Dendritic cell treated with granulocyte-macrophage colony-stimulating factor and Interleukin-4, amounts not matched to agents 40 ng/mL and 50 ng/mL, for 4 days (primary cell): ENCODE measurements around the gene CCSER2.

ENCODE experiments used
- H3K27ac Mint-ChIP-seq: one replicate; pipeline ENCODE4 v1.8.0; 2022; ENCODE audit warnings: mild to moderate bottlenecking, mixed read lengths
- H3K27me3 Mint-ChIP-seq: one replicate; pipeline ENCODE4 v1.8.0; 2022; ENCODE audit warnings: mild to moderate bottlenecking, mixed read lengths
- H3K36me3 Mint-ChIP-seq: one replicate; pipeline ENCODE4 v1.8.0; 2022; ENCODE audit warnings: low read depth, mixed read lengths
- H3K4me1 Mint-ChIP-seq: one replicate; pipeline ENCODE4 v1.8.0; 2022; ENCODE audit warnings: low read depth, mixed read lengths
- H3K4me3 Mint-ChIP-seq: one replicate; pipeline ENCODE4 v1.8.0; 2022; ENCODE audit warnings: mild to moderate bottlenecking, moderate library complexity, mixed read lengths
- H3K9me3 Mint-ChIP-seq: one replicate; pipeline ENCODE4 v1.8.0; 2022; ENCODE audit warnings: mixed read lengths
- intact Hi-C: fragments of 100-400 bp; cut with micrococcal nuclease; formaldehyde crosslinking; loops from one replicate; pipeline ENCODE4 v1.15.0; 2022

Gene CCSER2

GRCh38 chr10:84331091-84331490, 2.7 kb downstream of the CCSER2 start:
- Mint-ChIP-seq H3K9me3 (no peaks in the 10 kb centered on the region), H3K27me3 (no peaks in the 10 kb centered on the region), H3K27ac (no peak overlapping the region), H3K4me3 (no peak overlapping the region), H3K4me1 (peaks cover 45% of the 10 kb centered on the region), H3K36me3 (no peaks in the 10 kb centered on the region)
- intact Hi-C loops: loop anchor here (5.0 to 10.0 kb wide), 2 partner anchors 64 to 196 kb away; partner anchors contain the start of gene GHITM

- H3K36me3 Mint-ChIP-seq: no peaks in the 10 kb centered on the region
- no peaks in the 10 kb centered on the region for H3K9me3 Mint-ChIP-seq
- no peak overlapping the region for H3K4me3 Mint-ChIP-seq
- no peak overlapping the region for H3K27ac Mint-ChIP-seq
- intact Hi-C loops: loop anchor here (5.0 to 10.0 kb wide), 2 partner anchors 67 to 199 kb away; partner anchors contain the start of gene GHITM
- H3K4me1 Mint-ChIP-seq: peaks cover 39% of the 10 kb centered on the region
- no peaks in the 10 kb centered on the region for H3K27me3 Mint-ChIP-seq
These were observed 5.6 kb downstream of the CCSER2 start for GRCh38 chr10:84333864-84334451.

GRCh38 chr10:84334811-84335210, 6.4 kb downstream of the CCSER2 start:
- intact Hi-C loops: loop anchor here (5.0 to 10.0 kb wide), 2 partner anchors 68 to 200 kb away; partner anchors contain the start of gene GHITM

DNA sequence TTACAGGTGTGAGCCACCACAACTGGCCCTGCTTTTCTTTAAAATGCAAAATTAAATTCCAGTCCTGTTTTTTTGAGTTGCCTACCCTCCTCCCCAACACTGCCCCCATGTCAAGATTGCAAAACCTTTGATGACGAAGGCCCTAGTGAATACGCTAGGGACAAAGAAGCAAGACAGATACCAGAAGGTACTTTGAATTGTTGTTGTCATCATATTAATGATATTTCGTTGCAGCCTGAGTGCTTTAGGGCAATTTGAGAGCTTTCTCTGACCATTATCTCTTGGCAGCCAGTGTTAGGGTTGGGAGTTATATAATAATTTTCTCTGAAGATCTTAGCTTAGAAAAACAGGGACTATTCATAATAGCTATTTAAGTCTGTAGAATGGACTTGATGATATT, 7.1 kb downstream of the CCSER2 start:
- H3K27ac Mint-ChIP-seq: no peak overlapping the region
- intact Hi-C loops: loop anchor here (10.0 kb wide), 1 partner anchor 201 kb away; the partner anchor contains the start of gene GHITM
- no peak overlapping the region for H3K4me3 Mint-ChIP-seq
- H3K9me3 Mint-ChIP-seq: no peaks in the 10 kb centered on the region
- no peaks in the 10 kb centered on the region for H3K36me3 Mint-ChIP-seq
- no peaks in the 10 kb centered on the region for H3K27me3 Mint-ChIP-seq
- H3K4me1 Mint-ChIP-seq: peaks cover 26% of the 10 kb centered on the region

More at GRCh38 chr10:84334811-84335210, 6.4 kb downstream of the CCSER2 start:
- H3K27me3 Mint-ChIP-seq: no peaks in the 10 kb centered on the region
- H3K36me3 Mint-ChIP-seq: no peaks in the 10 kb centered on the region
- no peak overlapping the region for H3K4me3 Mint-ChIP-seq
- peak overlapping the region; percentile 18 for H3K27ac Mint-ChIP-seq
- H3K9me3 Mint-ChIP-seq: no peaks in the 10 kb centered on the region
- peaks cover 31% of the 10 kb centered on the region for H3K4me1 Mint-ChIP-seq

DNA sequence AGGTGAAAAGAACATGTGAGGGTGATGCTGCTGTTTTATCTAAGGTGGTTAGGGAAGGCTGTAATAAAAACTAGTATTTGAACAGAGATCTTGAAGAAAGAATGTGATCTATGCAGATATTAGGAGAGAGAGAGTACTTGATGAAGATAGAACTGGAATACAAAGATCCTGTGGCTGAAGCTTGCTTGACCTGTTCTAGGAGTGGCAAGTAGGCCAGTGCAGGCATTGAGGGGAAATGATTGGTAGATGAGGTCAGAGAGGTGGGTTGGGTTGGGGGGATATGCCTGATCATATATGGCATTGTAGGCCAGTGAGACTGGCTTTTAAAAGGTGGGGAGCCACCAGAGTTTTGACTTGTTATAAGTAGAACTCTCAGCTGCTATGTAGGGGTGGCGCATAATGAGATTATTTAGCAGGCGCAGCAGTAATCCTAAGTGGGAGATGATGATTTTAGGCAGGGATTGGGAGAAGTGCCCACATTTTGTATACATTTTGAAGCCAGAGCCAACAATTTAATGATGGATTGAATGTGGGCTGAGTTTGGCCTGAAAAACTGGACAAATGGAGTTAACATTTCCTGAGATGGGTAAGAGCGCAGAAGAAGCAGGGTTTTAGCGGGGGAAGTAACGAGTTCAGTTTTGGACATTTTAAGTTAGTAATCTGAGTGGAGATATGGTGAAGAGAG, 8.2 kb downstream of the CCSER2 start:
- Mint-ChIP-seq H3K9me3 (no peaks in the 10 kb centered on the region), H3K4me3 (no peak overlapping the region), H3K27me3 (no peaks in the 10 kb centered on the region), H3K4me1 (peaks cover 28% of the 10 kb centered on the region), H3K27ac (no peak overlapping the region), H3K36me3 (no peaks in the 10 kb centered on the region)
- intact Hi-C loops: loop anchor here (10.0 kb wide), 1 partner anchor 202 kb away; the partner anchor contains the start of gene GHITM

DNA sequence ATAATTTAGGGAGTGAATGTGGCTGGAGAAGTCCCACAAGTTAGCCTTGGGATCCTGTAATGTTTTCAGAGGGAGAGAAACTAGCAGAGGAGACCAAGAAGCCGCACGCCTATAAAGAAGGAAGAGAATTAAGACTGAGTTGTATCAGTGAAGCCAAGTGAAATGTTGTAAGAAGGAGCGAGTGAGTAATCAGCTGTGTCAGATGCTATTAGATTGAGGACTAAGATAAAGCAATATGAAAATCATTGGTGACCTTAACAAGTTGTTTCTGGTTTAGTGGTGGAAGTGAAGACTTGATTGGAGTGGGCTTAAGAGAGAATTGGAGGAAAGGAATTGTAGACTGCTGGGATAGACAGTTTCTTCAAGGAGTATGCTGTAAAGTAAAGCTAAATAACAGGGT, 8.8 kb downstream of the CCSER2 start:
- H3K4me3 Mint-ChIP-seq: no peak overlapping the region
- peaks cover 34% of the 10 kb centered on the region for H3K4me1 Mint-ChIP-seq
- H3K36me3 Mint-ChIP-seq: peaks cover under 1% of the 10 kb centered on the region
- intact Hi-C loops: loop anchor here (10.0 kb wide), 1 partner anchor 202 kb away; the partner anchor contains the start of gene GHITM
- no peaks in the 10 kb centered on the region for H3K27me3 Mint-ChIP-seq
- H3K9me3 Mint-ChIP-seq: no peaks in the 10 kb centered on the region
- H3K27ac Mint-ChIP-seq: no peak overlapping the region

- no peaks in the 10 kb centered on the region for H3K27me3 Mint-ChIP-seq
- no peak overlapping the region for H3K27ac Mint-ChIP-seq
- H3K4me1 Mint-ChIP-seq: peaks cover 42% of the 10 kb centered on the region
- no peaks in the 10 kb centered on the region for H3K9me3 Mint-ChIP-seq
- H3K4me3 Mint-ChIP-seq: no peak overlapping the region
- intact Hi-C loops: loop anchor here (10.0 kb wide), 1 partner anchor 204 kb away; the partner anchor contains the start of gene GHITM
- H3K36me3 Mint-ChIP-seq: peaks cover 9% of the 10 kb centered on the region
These were observed 10.6 kb downstream of the CCSER2 start for GRCh38 chr10:84339025-84339424.

GRCh38 chr10:84340187-84340586, 11.8 kb downstream of the CCSER2 start:
- Mint-ChIP-seq H3K9me3 (no peaks in the 10 kb centered on the region), H3K27me3 (no peaks in the 10 kb centered on the region), H3K4me3 (no peak overlapping the region), H3K36me3 (peaks cover 16% of the 10 kb centered on the region), H3K4me1 (peaks cover 43% of the 10 kb centered on the region), H3K27ac (no peak overlapping the region)
- intact Hi-C loops: no loop called here

DNA sequence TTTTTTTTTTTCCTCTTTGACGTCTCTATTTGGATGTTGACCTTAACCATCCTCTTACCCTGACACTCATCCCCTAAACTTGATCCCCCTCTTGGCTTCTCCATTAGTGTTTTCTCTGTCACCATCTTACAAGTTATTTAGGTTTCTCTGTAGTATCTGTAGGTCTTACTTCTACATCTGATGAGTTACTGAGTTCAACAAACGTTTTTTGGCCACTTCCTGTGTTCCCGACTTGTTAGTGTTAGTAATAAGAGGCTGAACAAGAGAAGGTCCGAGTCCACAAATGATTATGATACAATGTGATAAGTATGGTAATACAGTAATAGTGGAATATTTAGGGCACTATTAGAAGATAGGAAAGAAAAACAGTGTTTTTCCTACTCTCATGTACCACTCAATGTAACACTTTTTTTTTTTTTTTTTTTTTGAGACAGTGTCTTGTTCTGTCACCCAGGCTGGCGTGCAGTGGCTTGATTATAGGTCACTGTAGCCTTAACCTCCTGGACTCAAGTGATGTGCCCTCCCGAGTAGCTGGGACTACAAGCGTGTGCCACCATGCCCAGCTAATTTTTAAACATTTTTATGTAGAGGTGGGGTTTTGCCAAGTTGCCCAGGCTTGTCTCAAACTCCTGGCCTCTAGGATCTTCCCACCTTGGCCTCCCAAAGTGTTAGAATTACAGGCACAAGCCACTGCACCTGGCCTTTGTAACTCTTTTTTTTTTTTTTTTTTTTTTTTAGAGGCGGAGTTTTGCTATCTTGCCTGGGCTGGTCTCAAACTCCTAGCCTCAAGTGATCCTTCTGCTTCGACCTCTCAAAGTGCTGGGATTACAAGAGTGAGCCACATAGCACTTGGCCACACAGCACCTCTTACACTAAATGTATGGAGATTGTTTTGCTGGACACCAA, 12.5 kb downstream of the CCSER2 start:
- Mint-ChIP-seq H3K9me3 (no peaks in the 10 kb centered on the region), H3K4me1 (peaks cover 40% of the 10 kb centered on the region), H3K4me3 (no peak overlapping the region), H3K27me3 (no peaks in the 10 kb centered on the region), H3K36me3 (peaks cover 16% of the 10 kb centered on the region), H3K27ac (no peak overlapping the region)
- intact Hi-C loops: no loop called here

GRCh38 chr10:84341538-84341856, 13.1 kb downstream of the CCSER2 start:
- Mint-ChIP-seq H3K4me1 (peaks cover 40% of the 10 kb centered on the region), H3K9me3 (no peaks in the 10 kb centered on the region), H3K27me3 (no peaks in the 10 kb centered on the region), H3K36me3 (peaks cover 16% of the 10 kb centered on the region), H3K4me3 (no peak overlapping the region), H3K27ac (no peak overlapping the region)
- intact Hi-C loops: no loop called here

DNA sequence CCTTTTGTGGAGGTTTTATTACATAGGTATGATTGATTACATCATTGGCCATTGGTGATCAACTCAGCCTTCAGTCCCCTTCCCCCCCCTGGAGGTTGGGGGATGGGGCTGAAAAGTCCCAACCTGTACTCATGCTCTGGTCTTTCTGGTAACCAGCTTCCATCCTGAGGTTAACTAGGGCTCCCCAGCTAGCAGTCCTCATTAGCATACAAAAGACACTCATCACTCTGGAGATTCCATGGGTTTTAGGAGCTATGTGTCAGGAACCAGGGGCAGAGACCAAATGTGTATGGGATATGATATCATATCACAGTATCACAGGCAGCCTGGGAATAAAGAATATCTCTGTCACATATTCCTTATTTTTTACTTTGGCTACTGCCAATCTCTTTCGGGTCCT, 13.6 kb downstream of the CCSER2 start:
- Mint-ChIP-seq H3K27me3 (no peaks in the 10 kb centered on the region), H3K9me3 (no peaks in the 10 kb centered on the region), H3K36me3 (peaks cover 16% of the 10 kb centered on the region), H3K4me3 (no peak overlapping the region), H3K27ac (no peak overlapping the region), H3K4me1 (peaks cover 40% of the 10 kb centered on the region)
- intact Hi-C loops: no loop called here

GRCh38 chr10:84342584-84342983, 14.2 kb downstream of the CCSER2 start:
- H3K27me3 Mint-ChIP-seq: no peaks in the 10 kb centered on the region
- H3K36me3 Mint-ChIP-seq: peaks cover 17% of the 10 kb centered on the region
- no peak overlapping the region for H3K27ac Mint-ChIP-seq
- intact Hi-C loops: no loop called here
- H3K9me3 Mint-ChIP-seq: no peaks in the 10 kb centered on the region
- peaks cover 40% of the 10 kb centered on the region for H3K4me1 Mint-ChIP-seq
- H3K4me3 Mint-ChIP-seq: no peak overlapping the region

- H3K36me3 Mint-ChIP-seq: peaks cover 26% of the 10 kb centered on the region
- no peaks in the 10 kb centered on the region for H3K9me3 Mint-ChIP-seq
- H3K4me3 Mint-ChIP-seq: no peak overlapping the region
- intact Hi-C loops: no loop called here
- H3K27me3 Mint-ChIP-seq: no peaks in the 10 kb centered on the region
- peaks cover 40% of the 10 kb centered on the region for H3K4me1 Mint-ChIP-seq
- no peak overlapping the region for H3K27ac Mint-ChIP-seq
These were observed 15.4 kb downstream of the CCSER2 start for GRCh38 chr10:84343831-84344230.

GRCh38 chr10:84344526-84344925, 16.1 kb downstream of the CCSER2 start:
- Mint-ChIP-seq H3K9me3 (no peaks in the 10 kb centered on the region), H3K4me3 (no peak overlapping the region), H3K36me3 (peaks cover 26% of the 10 kb centered on the region), H3K4me1 (peaks cover 40% of the 10 kb centered on the region), H3K27ac (no peak overlapping the region), H3K27me3 (no peaks in the 10 kb centered on the region)
- intact Hi-C loops: no loop called here
